Fibroblast of villous mesenchyme (primary cell): ENCODE data around the gene ZNF646. TPM values are rescaled to one million over a fixed set of nuclear protein-coding genes. Genes with fewer than 3 reads are reported as not detected.
A peak's percentile ranks its signal among the peaks of the same experiment; 100 is the strongest.

Experiments used
- DNase-seq: peaks from one replicate; pipeline ENCODE4 v3.0.0-alpha.2; 2010; ENCODE audit warnings: low read depth
- H3K4me3 ChIP-seq: 2 replicates; pipeline ENCODE4 v1.5.1; 2011; ENCODE audit warnings: low read depth, mild to moderate bottlenecking, low read length
- CTCF ChIP-seq: IDR thresholded peaks from 2 replicates; pipeline ENCODE4 v1.5.1; 2012; ENCODE audit warnings: low read depth, mild to moderate bottlenecking, low read length; ENCODE audit not compliant: insufficient read depth
- total RNA-seq: library from RNA; depleted of rRNA; stranded (reverse); fragments of >200 nt; gene quantifications from 2 replicates; pipeline ENCODE4 v1.2.3, GENCODE V29; 2012

Gene ZNF646
- total RNA-seq, 1 donor, result 13.4 TPM

- H3K4me3 ChIP-seq, result no peak overlapping the region
- TF ChIP-seq CTCF, result no peak
- peak; percentile 94 for DNase-seq
Measured at GRCh38 chr16:31064882-31065461, 9.2 kb upstream of the ZNF646 start.

GRCh38 chr16:31067342-31067741 lies 6.9 kb upstream of the ZNF646 start:
- no peak for TF ChIP-seq CTCF
- DNase-seq, result no peak
- H3K4me3 ChIP-seq, result no peak overlapping the region

- no peak for TF ChIP-seq CTCF
- peak; percentile 79 for DNase-seq
- H3K4me3 ChIP-seq, result peak overlapping the region; percentile 95
Measured at GRCh38 chr16:31071861-31072260, 2.4 kb upstream of the ZNF646 start.

- H3K4me3 ChIP-seq, result peak overlapping the region; percentile 95
- no peak for TF ChIP-seq CTCF
- DNase-seq, result peak; percentile 46
Measured at GRCh38 chr16:31072540-31073141, 1.6 kb upstream of the ZNF646 start.

GRCh38 chr16:31073142-31073969 lies 866 bp upstream of the ZNF646 start:
- peak overlapping the region; percentile 95 for H3K4me3 ChIP-seq
- peak; percentile 95 for DNase-seq
- TF ChIP-seq CTCF, result no peak

- peak overlapping the region; percentile 95 for H3K4me3 ChIP-seq
- DNase-seq, result peak; percentile 36
- no peak for TF ChIP-seq CTCF
Measured at GRCh38 chr16:31074814-31075183, 577 bp downstream of the ZNF646 start.
